SK-N-SH treated with all-trans-retinoic acid at 6 μM for 48 hours (cell line): ENCODE data around the gene HS6ST2.

Experiments used
- CREB5 ChIP-seq: fragments of 250-450 bp; sonication (Bioruptor Pico); IDR thresholded peaks from 2 replicates; pipeline ENCODE4 v1.5.1; 2020; ENCODE audit warnings: low read depth, mild to moderate bottlenecking, moderate library complexity
- OSR1 ChIP-seq: fragments of 250-450 bp; sonication (Bioruptor Pico); IDR thresholded peaks from 2 replicates; pipeline ENCODE4 v1.8.0; 2022; ENCODE audit warnings: moderate library complexity, mild to moderate bottlenecking, inconsistent platforms
- PATZ1 ChIP-seq: fragments of 250-450 bp; sonication (Bioruptor Pico); IDR thresholded peaks from 2 replicates; pipeline ENCODE4 v1.8.0; 2020; ENCODE audit warnings: mild to moderate bottlenecking, moderate library complexity, borderline replicate concordance
- RARB ChIP-seq: fragments of 250-450 bp; sonication (Bioruptor Pico); IDR thresholded peaks from 2 replicates; pipeline ENCODE4 v1.8.0; 2021; ENCODE audit warnings: mild to moderate bottlenecking, moderate library complexity
- ZFP3 ChIP-seq: fragments of 250-450 bp; sonication (Bioruptor Pico); IDR thresholded peaks from 2 replicates; pipeline ENCODE4 v1.5.0; 2020; ENCODE audit warnings: mild to moderate bottlenecking, moderate library complexity
- TF ChIP-seq, protein P1 (sequence below): fragments of 250-450 bp; sonication (Bioruptor Pico); IDR thresholded peaks from 2 replicates; pipeline ENCODE4 v1.5.0; 2020; ENCODE audit warnings: mild to moderate bottlenecking, moderate library complexity

DNA sequence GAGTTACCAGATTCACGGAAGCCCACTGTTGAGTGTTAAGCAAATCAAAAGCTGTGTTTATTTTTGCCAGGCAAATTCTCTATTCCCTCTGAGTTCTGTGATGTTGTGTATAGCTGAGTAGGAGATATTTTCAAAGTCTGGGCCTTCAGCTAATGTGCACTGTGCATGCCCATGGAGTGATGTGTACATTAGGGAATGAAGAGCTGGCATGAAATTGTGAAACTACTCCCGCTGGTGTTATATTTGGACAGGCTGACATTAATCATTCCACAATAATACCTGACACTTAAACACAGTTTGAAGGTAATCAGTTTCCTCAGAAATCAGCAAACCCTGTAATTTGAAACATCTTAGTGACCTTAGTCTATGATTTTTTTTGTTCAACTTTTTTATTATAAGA lies 381.5 kb downstream of the HS6ST2 start:
- TF ChIP-seq CREB5 (CRISPR knock-in tag) (no peak), PATZ1 (CRISPR knock-in tag) (no peak), RARB (CRISPR knock-in tag) (no peak), ZFP3 (CRISPR knock-in tag) (no peak), OSR1 (CRISPR knock-in tag) (no peak)
- TF ChIP-seq, protein P1, sequence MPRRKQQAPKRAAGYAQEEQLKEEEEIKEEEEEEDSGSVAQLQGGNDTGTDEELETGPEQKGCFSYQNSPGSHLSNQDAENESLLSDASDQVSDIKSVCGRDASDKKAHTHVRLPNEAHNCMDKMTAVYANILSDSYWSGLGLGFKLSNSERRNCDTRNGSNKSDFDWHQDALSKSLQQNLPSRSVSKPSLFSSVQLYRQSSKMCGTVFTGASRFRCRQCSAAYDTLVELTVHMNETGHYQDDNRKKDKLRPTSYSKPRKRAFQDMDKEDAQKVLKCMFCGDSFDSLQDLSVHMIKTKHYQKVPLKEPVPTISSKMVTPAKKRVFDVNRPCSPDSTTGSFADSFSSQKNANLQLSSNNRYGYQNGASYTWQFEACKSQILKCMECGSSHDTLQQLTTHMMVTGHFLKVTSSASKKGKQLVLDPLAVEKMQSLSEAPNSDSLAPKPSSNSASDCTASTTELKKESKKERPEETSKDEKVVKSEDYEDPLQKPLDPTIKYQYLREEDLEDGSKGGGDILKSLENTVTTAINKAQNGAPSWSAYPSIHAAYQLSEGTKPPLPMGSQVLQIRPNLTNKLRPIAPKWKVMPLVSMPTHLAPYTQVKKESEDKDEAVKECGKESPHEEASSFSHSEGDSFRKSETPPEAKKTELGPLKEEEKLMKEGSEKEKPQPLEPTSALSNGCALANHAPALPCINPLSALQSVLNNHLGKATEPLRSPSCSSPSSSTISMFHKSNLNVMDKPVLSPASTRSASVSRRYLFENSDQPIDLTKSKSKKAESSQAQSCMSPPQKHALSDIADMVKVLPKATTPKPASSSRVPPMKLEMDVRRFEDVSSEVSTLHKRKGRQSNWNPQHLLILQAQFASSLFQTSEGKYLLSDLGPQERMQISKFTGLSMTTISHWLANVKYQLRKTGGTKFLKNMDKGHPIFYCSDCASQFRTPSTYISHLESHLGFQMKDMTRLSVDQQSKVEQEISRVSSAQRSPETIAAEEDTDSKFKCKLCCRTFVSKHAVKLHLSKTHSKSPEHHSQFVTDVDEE (CRISPR knock-in tag) = no peak
